Liver (tissue), 3 donors: Measurements from ENCODE around the gene ARVCF.

Experiments used
- ATF3 ChIP-seq: IDR thresholded peaks from 2 replicates; pipeline ENCODE4 v1.6.1; 2016; ENCODE audit warnings: antibody characterized with exemption
- CTCF ChIP-seq: fragments of 150-350 bp; IDR thresholded peaks from 2 replicates; pipeline ENCODE4 v1.5.1; 2017; ENCODE audit warnings: improper control_type of control experiment, low read depth, low read length; ENCODE audit not compliant: missing input control
- EGR1 ChIP-seq, 2 donors: IDR thresholded peaks; 2 replicates each; pipeline ENCODE4 v1.6.1; 2016 to 2018; ENCODE audit warnings: antibody characterized with exemption in 2 of 2, low read depth in 2 of 2
- FOXA1 ChIP-seq: IDR thresholded peaks from 2 replicates; pipeline ENCODE4 v1.6.1; 2016; ENCODE audit warnings: antibody characterized with exemption
- GABPA ChIP-seq, 2 donors: IDR thresholded peaks in 1 of 2; conservative IDR thresholded peaks in 1 of 2; 2 replicates each; pipeline ENCODE4 v1.6.1; 2016; ENCODE audit warnings: antibody characterized with exemption in 2 of 2, mild to moderate bottlenecking in 1 of 2, moderate library complexity in 1 of 2
- HNF4A ChIP-seq, 2 donors: conservative IDR thresholded peaks; 2 replicates each; pipeline ENCODE4 v1.6.1; 2016; ENCODE audit warnings: antibody characterized with exemption in 2 of 2, mild to moderate bottlenecking in 2 of 2
- HNF4G ChIP-seq: IDR thresholded peaks from 2 replicates; pipeline ENCODE4 v1.6.1; 2016; ENCODE audit warnings: antibody characterized with exemption
- JUND ChIP-seq, 2 donors: IDR thresholded peaks; 2 replicates each; pipeline ENCODE4 v1.6.1; 2016; ENCODE audit warnings: antibody characterized with exemption in 2 of 2
- REST ChIP-seq: IDR thresholded peaks from 2 replicates; pipeline ENCODE4 v1.6.1; 2016; ENCODE audit warnings: antibody characterized with exemption, mild to moderate bottlenecking
- RXRA ChIP-seq, 2 donors: IDR thresholded peaks; 2 replicates each; pipeline ENCODE4 v1.6.1; 2017 to 2018; ENCODE audit warnings: antibody characterized with exemption in 2 of 2, mild to moderate bottlenecking in 1 of 2
- TAF1 ChIP-seq: conservative IDR thresholded peaks from 2 replicates; pipeline ENCODE4 v1.6.1; 2016; ENCODE audit warnings: antibody characterized with exemption, mild to moderate bottlenecking
- YY1 ChIP-seq: IDR thresholded peaks from 2 replicates; pipeline ENCODE4 v1.6.1; 2016; ENCODE audit warnings: antibody characterized with exemption, mild to moderate bottlenecking
- TF ChIP-seq, protein P1 (sequence below): IDR thresholded peaks from 2 replicates; pipeline ENCODE4 v1.6.1; 2016; ENCODE audit warnings: antibody characterized with exemption
- TF ChIP-seq, protein P2 (sequence below): IDR thresholded peaks from 2 replicates; pipeline ENCODE4 v1.6.1; 2016; ENCODE audit warnings: antibody characterized with exemption
- donor health status: healthy.
- donor health status: healthy.

GRCh38 chr22:20019661-20020532 lies 3.3 kb upstream of the ARVCF start:
- no peak for TF ChIP-seq CTCF
- TF ChIP-seq, protein P1, sequence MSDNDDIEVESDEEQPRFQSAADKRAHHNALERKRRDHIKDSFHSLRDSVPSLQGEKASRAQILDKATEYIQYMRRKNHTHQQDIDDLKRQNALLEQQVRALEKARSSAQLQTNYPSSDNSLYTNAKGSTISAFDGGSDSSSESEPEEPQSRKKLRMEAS: no peak
- no peak for TF ChIP-seq EGR1 (IDR thresholded peaks at IDR 0.05; ENCODE audit: low read depth in 2 of 2)
- no peak for TF ChIP-seq RXRA (IDR thresholded peaks at IDR 0.05)
- TF ChIP-seq YY1: no peak
- no peak for TF ChIP-seq JUND (IDR thresholded peaks at IDR 0.05)
- TF ChIP-seq, protein P2, sequence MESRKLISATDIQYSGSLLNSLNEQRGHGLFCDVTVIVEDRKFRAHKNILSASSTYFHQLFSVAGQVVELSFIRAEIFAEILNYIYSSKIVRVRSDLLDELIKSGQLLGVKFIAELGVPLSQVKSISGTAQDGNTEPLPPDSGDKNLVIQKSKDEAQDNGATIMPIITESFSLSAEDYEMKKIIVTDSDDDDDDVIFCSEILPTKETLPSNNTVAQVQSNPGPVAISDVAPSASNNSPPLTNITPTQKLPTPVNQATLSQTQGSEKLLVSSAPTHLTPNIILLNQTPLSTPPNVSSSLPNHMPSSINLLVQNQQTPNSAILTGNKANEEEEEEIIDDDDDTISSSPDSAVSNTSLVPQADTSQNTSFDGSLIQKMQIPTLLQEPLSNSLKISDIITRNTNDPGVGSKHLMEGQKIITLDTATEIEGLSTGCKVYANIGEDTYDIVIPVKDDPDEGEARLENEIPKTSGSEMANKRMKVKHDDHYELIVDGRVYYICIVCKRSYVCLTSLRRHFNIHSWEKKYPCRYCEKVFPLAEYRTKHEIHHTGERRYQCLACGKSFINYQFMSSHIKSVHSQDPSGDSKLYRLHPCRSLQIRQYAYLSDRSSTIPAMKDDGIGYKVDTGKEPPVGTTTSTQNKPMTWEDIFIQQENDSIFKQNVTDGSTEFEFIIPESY: no peak
- TF ChIP-seq TAF1: no peak
- TF ChIP-seq HNF4G: no peak
- no peak for TF ChIP-seq REST
- TF ChIP-seq HNF4A (conservative IDR thresholded peaks at IDR 0.05): no peak
- no peak for TF ChIP-seq GABPA (IDR thresholded peaks at IDR 0.05 in 1 of 2, conservative IDR thresholded peaks at IDR 0.05 in 1 of 2)
- TF ChIP-seq FOXA1: peak; percentile 6
- TF ChIP-seq ATF3: no peak
